Stimulated activated CD8-positive, alpha-beta memory T cell treated with anti-CD3 and anti-CD28 coated beads, Interleukin-7, amount 100 ng/mL, for 24 hours (primary cell): ENCODE measurements around the gene CNTN4.

ENCODE experiments used
- DNase-seq: peaks from one replicate; pipeline ENCODE4 v3.0.0-alpha.2; 2020; ENCODE audit warnings: low read depth

CNTN4 gene

DNA sequence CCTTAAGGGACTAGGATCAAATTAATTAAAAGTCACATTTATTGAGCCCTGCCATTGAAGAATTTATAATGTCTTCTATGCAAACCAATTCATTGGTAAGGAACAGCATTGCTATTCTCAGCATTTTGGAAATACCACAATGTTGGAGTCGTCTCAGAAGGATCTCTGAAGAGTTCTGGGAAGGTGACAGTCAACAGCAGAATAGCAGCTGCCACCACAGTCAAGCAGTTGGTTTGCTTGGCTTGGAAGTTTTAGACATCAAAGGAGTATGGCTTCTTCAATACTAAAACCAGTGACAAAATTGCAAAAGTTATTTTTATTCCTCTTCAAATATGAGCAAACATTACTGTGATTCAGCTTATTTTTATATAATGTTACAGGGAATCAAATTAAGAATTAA is 167.9 kb downstream of the CNTN4 start:
- no peak for DNase-seq

DNA sequence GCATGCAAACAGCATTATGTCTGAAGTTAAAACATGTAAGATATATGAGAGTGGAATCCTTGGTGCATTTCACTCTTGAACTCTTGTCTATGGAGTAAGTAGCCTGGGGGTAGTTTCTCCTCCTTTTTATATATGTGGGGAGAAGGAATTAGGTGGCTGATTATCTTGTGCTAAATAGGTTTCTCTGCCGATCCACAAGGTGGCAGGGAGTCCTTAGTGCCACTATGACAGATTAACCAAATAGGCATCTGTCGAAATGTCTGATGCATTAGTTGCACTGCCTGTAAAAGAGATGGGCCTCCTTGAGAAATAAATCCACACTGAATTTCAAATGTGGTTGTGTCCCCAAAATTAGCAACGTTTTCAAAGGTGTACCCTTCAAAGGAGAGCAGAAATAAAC is 170.1 kb downstream of the CNTN4 start:
- no peak for DNase-seq

DNA sequence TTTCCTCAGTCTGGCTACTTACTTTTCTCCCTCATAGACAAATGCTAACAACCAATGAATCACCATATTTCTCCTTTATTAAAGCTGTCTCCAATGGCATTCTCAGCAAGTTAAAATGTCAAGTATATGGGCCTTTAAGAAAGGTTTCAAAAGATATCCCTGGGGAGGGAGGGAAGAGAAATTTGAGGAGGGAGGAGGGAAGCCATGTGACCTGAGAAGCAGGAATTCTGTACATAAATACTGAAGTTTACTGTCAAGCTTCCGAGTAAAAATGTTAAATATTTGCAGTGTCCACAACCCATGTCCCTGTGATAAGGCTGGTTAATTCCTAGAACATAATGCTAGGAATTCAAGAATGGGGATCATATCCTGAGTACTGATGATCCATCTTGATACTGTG is 175.9 kb downstream of the CNTN4 start:
- DNase-seq: no peak

DNA sequence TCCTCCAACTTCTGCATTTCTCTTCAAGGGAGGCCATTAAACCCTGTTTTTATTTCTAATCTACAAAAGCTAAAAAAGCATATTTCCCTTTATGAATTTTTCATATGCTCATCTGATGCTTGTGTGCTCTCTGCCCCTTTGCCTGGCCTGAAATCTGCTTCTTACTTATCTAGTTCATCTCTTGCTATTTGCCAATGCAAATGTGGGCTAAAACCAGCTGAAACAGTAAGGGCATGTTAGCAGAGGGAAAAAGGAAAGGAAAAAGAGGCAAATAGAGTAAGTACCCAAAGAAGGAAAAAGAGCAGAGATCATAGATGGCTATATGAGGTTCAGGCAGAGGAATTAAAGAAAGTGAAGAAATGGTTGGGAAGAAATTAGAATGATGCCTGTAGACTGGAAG is 185.2 kb downstream of the CNTN4 start:
- no peak for DNase-seq

DNA sequence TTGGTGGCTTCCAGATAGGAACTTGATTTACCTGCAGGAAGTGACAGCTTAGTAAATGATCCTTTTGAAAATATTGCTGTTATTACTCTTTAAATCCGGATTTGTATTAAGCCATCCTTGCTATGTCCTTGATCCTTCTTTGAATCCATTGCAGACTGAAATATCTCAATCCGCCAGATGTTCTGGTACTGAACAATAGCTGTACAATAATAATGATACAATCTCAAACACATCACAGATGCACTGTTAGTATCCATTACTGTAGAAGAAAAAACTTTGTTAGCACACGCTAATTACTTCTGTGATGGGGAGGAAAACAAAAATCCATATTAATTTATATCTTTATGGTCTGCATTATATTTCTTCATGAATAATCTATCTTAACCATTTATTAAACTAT is 202.3 kb downstream of the CNTN4 start:
- no peak for DNase-seq

GRCh38 chr3:2301361-2301760 is 202.7 kb downstream of the CNTN4 start:
- no peak for DNase-seq

GRCh38 chr3:2303566-2303965 is 204.9 kb downstream of the CNTN4 start:
- no peak for DNase-seq

- DNase-seq: no peak
Observed at GRCh38 chr3:2311022-2311421, 212.4 kb downstream of the CNTN4 start.

DNA sequence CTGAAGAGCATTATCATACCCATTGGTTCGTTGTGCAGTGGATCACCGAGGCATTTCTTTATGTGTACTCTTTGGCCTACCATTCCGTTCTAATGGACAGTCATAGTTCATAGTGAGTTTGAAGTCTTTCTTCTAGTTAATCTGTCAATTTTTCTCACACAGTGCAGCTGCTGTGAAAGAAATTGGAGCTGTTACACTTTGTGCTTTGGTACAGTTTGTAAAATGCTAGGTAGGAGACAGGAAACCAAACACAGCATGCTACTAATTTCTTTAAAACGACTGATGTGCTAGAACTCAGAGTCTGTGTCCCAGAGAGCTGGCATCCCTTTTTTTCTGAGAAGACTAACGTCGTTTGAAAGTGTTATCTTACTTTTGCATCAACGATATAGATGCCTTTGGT is 218.9 kb downstream of the CNTN4 start:
- DNase-seq: no peak

DNA sequence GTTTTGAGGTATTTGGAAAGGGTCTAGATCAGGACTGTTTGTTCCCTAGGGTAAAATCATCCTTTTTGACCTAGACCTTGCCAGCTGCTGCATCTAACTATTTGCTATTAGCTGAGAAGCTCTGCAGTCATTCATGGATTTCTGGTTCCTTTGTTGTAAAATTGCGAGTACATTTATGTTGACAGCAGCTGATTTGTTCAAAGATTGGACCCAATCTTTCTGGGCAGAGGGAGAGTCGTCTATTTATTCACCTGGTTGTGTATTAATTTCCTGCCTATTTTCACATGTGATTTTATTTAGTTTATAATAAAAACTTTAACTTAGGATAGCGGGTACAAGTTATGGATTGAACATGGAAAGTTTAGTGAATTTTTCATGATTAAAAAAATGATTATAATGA is 236.3 kb downstream of the CNTN4 start:
- no peak for DNase-seq

DNA sequence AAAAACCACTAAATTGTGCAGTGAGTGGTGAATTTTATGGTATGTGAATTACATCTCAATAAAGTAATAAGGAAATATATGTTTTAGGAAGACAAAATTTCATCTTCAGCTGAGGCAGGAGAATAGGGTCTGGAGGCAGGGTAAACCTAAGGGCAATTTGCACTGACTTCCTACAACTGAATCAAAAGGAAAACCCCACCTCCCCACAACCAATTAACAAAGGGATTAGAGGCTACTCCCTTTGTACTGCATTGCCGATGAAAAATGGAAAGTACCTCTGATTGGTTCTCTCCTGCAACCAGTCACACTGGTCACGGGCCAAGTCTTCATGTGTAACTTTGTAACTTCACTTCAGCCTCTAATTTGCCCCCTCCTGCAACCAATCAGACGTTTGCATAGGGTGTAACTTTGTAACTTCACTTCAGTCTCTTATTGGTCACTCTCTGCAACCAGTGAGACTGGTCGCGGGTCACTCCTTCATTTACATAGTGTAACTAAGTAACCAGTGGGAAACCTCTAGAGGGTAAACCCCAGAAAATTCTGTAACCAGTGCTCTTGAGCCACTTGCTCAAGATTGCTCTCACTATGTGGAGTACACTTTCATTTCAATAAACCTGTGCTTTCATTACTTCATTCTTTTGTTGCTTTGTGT is 244.5 kb downstream of the CNTN4 start:
- DNase-seq: no peak

DNA sequence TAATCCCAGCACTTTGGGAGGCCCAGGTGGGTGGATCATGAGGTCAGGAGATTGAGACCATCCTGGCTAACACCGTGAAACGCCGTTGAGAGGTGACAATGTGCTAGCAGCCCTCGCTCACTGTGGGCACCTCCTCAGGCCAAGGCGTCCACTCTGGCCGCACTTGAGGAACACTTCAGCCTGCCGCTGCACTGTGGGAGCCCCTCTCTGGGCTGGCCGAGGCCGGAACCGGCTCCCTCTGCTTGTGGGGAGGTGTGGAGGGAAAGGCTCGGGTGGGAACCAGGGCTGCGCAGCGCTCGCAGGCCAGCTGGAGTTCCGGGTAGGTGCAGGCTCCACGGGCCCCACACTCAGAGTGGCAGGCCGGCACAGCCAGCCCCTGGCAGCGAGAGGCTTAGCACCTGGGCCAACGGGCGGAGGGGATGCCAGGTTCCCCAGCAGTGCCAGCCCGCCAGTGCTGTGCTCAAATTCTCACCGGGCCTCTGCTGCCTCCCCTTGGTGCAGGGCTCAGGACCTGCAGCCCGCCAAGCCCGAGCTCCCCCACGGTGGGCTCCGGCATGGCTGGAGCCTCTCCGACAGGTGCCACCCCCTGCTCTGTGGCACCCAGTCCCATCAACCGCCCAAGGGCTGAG is 253.6 kb downstream of the CNTN4 start:
- DNase-seq: no peak

DNA sequence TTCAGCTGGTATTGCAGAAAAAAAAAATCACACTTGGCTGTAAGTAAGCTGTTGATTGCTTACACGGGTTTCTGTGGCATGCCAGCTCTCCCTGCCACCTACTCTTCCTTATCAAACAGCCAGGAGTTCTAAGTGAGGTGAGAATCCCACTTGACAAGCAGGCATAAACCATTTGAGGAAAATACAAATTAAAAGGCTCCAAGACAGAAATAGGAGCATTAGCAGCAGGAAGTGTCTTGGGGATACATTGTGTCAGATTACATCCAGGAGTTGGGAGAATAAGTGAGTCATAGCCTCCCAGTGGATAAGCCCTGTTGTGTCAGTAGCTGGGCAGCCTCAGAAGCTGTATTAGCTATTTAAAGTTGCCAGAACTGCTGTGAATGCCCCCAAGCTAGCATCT is 256.0 kb downstream of the CNTN4 start:
- no peak for DNase-seq

DNA sequence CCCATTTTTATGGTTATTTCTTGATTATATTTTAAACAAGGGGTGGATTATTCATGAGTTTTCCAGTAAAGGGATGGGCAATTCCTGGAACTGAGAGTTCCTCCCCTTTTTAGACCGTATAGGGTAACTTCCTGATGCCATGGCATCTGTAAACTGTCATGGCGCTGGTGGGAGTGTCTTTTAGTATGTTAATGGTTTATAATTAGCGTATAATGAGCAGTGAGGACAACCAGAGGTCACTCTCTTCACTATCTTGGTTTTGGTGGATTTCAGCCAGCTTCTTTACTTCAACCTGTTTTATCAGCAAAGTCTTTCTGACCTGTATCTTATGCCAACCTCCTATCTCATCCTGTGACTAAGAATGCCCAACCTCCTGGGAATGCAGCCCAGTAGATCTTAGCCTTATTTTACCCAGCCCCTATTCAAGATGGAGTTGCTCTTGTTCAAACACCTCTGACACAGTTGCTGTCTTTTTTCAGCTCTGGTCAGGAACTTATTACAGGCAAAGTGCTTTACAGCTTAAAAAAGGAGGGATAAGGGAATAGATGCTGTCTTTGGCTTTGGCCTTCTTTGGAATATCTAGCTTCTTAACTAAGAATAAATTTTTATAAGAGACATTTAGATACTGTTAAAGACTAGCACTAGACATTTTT is 257.8 kb downstream of the CNTN4 start:
- no peak for DNase-seq

DNA sequence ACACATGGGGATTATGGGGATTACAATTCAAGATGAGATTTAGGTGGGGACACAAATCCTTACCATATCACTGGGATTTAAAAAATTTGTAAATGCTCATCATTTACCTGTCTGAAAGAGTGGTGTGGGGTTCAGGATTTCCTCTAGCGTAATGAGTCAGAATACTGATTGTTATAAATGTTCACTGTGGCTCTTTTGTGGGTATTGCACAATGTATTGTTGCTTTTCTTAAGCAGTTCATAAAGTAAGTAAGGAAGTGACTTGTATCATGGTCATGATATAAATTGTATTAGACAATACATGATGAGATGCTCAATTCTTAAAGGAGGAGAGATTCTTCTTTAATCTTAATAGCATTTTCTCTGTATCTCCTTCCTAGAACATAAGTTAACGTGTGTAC is 262.1 kb downstream of the CNTN4 start:
- no peak for DNase-seq

DNA sequence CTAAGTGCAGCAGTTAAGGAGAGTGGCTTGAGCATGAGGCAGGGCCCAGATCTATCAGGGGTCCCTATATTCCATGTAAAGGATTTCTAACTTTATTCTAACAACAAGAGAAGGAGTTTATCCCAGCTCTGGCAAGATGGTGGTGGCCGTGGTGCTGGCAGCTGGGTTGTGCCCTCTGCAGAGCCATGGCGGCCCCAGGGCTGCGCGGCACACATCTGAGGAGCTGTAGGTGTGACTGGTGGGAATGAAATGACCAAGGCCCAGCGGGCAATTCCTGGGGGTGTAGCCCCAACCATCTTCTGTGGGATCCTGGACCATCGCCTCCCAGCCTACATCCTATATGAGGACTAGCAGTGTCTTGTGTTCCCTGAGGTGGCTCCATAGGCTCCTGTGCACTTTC is 263.5 kb downstream of the CNTN4 start:
- no peak for DNase-seq

DNA sequence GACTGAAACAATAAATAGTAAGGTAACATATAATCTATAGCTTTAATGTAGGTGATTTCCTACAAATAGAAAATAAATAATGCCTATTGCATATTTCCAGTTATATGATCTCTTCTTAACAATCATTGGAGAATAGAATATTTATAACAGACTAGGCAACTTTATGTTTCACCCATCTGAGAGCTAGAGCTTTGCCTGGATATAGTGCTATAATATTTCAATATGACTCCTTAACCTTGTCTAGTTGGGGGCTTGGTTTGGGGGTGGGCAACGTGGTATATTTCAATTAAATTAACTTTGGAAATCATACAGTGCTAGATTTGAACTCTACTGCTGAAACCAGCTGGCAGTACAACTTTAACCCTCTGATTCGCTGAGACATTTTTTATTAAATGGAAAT is 265.2 kb downstream of the CNTN4 start:
- DNase-seq: no peak

DNA sequence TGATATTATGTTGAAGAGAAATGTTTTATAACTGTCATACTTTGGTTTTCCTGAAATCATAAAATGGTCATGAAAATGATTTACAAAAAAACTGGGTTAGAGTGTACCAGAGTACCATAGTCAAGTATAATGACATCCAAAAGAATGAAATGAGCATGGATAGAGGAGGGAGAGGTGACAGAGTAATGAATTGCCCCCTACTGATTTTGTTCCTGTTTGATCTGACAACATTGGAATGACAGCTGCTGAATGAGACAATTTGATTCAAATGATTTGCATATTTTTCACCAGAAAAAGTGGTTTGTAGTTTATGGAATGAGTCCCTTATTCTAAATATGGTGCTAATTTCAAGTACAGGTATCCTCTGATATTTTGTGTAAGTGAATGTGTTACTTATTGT is 271.7 kb downstream of the CNTN4 start:
- no peak for DNase-seq

GRCh38 chr3:2372306-2372705 is 273.6 kb downstream of the CNTN4 start:
- DNase-seq: no peak

DNA sequence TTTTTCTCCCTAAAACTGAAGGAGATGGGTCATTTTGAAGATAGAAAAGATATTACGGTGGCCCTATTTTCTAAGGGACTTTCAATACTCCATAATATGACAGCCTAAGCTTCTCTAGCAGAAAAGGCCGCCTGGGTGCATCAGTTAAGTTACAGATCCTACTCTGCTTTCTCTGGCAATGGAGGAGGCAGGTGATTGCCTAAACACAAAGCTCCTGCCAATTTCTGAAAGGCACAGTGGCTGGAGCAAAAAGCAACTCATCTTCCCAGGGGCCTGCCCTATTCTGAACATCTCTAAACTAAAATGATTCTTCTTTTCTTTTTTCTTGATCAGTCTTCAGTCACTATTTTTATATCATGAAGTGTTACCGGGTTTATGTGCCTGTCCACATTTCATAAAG is 276.7 kb downstream of the CNTN4 start:
- no peak for DNase-seq

- DNase-seq: no peak
Observed at GRCh38 chr3:2377281-2377680, 278.6 kb downstream of the CNTN4 start.

DNA sequence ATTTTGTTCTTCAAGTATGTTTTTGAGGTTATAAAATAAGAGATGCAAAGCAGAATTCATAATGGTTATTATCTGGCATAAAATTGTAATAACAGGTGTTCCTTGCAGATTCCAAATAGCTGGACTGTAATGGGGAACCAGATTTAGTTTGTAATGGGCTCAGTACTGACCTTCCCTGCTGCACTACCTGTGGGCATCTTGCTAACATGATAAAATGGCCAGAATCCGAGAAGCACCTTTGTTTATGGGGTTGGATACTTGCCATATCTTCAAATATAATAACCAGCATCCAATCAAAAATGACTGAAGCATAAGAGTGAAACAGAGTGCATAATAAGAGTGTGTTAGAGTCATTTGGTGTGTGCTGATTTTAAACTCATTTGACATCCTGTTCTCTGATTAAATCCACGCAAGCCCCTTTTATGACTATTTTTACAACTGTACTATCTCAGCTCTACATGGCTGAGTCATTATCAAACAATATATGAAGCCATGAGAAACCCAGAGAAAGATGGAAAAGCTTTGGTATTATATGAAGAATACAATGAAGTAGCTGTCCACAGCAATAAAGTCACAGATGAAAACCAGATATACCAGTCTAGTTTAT is 292.4 kb downstream of the CNTN4 start:
- DNase-seq: no peak

DNA sequence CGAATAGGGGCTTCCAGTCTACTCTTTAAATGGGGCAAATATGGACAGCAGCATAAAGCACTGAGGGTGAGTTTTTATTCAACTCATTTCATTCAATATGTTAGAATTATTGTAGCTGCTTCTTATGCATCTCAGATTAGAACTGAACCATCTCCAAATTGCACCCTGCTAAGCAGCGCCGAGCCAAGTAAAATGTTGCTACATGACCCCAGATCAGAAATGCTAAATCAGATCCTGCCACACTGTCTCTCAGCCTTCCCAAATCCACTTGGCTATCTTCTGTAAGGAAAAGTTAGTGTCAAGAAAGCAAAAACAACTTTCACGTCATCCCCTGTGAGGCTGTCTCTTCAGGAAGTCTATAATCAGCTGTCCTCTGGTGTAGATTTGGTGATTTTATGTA is 293.2 kb downstream of the CNTN4 start:
- DNase-seq: no peak
